Measurements from ENCODE around the gene MARCHF3.

The MARCHF3 gene

DNA sequence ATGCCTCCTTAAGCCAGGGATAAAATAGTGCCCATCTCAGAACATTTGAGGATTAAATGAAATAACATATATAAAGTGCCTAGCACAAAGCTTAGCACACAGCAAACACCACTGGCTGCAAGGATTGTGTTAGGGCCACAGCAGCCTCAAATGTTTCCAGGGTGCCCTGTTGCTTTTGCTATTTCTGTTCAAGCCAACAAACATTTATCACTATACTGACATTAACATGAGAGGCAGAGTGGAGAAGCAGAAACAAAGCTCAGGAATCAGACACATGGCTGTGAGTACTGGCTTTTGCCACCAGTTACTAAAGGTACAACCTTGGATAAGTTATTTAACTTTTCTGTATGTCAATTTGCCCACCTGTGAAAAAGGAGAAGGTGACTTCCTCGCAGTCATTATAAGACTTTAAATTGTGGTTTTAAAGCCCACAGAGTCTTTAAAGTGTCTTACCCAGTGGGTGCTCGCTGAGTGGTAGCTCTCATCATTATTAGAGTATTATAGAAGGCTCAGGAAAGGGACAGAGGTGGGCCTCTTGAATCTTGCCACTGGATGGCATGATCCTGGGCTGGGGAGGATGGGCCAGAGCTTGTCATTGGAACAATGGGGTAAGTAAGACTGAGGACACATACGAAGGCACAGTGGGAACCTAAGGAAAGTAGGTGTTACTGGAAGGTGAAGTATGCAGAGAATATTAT is 98.2 kb downstream of the MARCHF3 start:
- no peaks in the 10 kb centered on the region for H3K36me3 ChIP-seq

GRCh38 chr5:126928041-126928440 is 102.3 kb downstream of the MARCHF3 start:
- Histone ChIP-seq H3K27me3 (ENCODE audit: insufficient read depth, low read depth, severe bottlenecking) (no peaks in the 10 kb centered on the region), H3K4me3 (ENCODE audit: low read depth, low read length) (no peak overlapping the region), H3K9me3 (ENCODE audit: severe bottlenecking) (no peaks in the 10 kb centered on the region), H3K27ac (no peak overlapping the region), H3K36me3 (no peaks in the 10 kb centered on the region)
- TF ChIP-seq CTCF (IDR thresholded peaks at IDR 0.05; ENCODE audit: low read depth, low read length), result no peak
- no peak for DNase-seq

More for the DNA sequence above, 98.2 kb downstream of the MARCHF3 start:
- Histone ChIP-seq H3K4me3 (ENCODE audit: low read depth, low read length) (no peak overlapping the region), H3K27ac (no peak overlapping the region), H3K27me3 (ENCODE audit: insufficient read depth, low read depth, severe bottlenecking) (no peaks in the 10 kb centered on the region), H3K9me3 (ENCODE audit: severe bottlenecking) (no peaks in the 10 kb centered on the region)
- no peak for DNase-seq
- TF ChIP-seq CTCF (IDR thresholded peaks at IDR 0.05; ENCODE audit: low read depth, low read length), result no peak

- no peak for TF ChIP-seq CTCF (IDR thresholded peaks at IDR 0.05; ENCODE audit: low read depth, low read length)
Measured at GRCh38 chr5:126927429-126927828, 102.9 kb downstream of the MARCHF3 start.

DNA sequence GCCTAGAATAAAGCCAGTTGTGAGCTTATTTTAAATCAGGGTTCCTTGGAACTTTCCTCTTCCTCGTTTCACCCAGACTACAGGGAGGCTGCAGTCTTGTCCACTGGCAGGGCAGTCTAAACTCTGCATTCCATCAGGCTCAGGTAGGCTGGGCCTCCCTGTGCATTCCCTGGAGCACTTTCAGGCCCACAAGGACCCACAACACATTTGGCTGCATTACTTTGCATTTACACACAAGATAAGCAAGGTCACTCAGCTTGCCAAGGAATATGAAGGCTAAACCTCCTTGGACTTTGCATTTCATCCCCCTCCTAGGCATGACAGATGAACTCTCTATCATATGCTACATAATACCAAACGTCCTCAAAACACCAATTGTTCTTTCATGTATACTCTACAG is 104.2 kb downstream of the MARCHF3 start:
- DNase-seq, result no peak
- Histone ChIP-seq H3K36me3 (no peaks in the 10 kb centered on the region), H3K4me3 (ENCODE audit: low read depth, low read length) (no peak overlapping the region), H3K9me3 (ENCODE audit: severe bottlenecking) (no peaks in the 10 kb centered on the region), H3K27me3 (ENCODE audit: insufficient read depth, low read depth, severe bottlenecking) (no peaks in the 10 kb centered on the region), H3K27ac (no peak overlapping the region)
- no peak for TF ChIP-seq CTCF (IDR thresholded peaks at IDR 0.05; ENCODE audit: low read depth, low read length)

More at GRCh38 chr5:126927429-126927828, 102.9 kb downstream of the MARCHF3 start:
- H3K27me3 ChIP-seq (ENCODE audit: insufficient read depth, low read depth, severe bottlenecking), result no peaks in the 10 kb centered on the region
- no peaks in the 10 kb centered on the region for H3K36me3 ChIP-seq
- no peaks in the 10 kb centered on the region for H3K9me3 ChIP-seq (ENCODE audit: severe bottlenecking)
- no peak overlapping the region for H3K27ac ChIP-seq
- no peak for DNase-seq
- H3K4me3 ChIP-seq (ENCODE audit: low read depth, low read length), result no peak overlapping the region

DNA sequence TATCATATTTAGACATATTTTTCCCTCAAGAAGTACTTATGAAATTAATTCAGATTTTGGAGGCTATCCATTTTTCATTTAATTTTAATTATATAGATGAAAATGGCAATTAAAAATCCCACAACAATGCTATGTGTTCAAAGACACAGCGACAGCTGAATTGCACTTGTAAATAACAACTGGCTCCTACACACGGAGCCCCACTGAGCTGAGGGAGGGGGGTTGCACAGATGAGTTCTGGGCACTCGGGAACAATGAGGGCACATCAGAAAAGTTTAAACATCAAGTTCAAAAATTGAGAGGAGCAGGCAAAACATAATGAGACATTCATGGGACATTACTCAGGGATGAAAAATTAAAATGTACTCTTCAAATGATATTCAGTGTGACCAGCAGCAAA is 104.9 kb downstream of the MARCHF3 start:
- no peak overlapping the region for H3K27ac ChIP-seq
- H3K27me3 ChIP-seq (ENCODE audit: insufficient read depth, low read depth, severe bottlenecking), result no peaks in the 10 kb centered on the region
- H3K9me3 ChIP-seq (ENCODE audit: severe bottlenecking), result no peaks in the 10 kb centered on the region
- DNase-seq, result no peak
- no peak overlapping the region for H3K4me3 ChIP-seq (ENCODE audit: low read depth, low read length)
- no peak for TF ChIP-seq CTCF (IDR thresholded peaks at IDR 0.05; ENCODE audit: low read depth, low read length)
- no peaks in the 10 kb centered on the region for H3K36me3 ChIP-seq

Data from WERI-Rb-1 (cell line).